ENCODE results near the gene SMPDL3B.

The SMPDL3B gene

DNA sequence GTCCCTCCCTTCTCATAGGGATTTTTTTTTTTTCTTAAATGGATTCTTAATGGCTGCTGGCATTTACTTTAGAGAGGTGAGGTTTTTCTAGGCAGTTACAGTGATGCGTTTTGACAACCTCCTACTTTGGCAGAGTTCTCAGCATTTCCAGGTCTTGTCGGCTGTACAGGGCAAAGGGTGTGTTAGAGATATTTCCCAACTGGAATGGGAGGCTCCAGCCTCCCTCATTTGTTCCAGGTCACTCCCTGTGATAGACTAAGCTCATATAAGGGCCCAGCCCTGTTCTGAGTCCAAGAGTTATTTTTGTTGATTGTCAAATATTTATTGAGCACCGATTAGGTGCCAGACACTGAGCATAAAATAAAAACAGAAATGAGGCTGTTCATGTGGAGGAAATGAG is 17.3 kb downstream of the SMPDL3B start:
- TF ChIP-seq, protein P1, sequence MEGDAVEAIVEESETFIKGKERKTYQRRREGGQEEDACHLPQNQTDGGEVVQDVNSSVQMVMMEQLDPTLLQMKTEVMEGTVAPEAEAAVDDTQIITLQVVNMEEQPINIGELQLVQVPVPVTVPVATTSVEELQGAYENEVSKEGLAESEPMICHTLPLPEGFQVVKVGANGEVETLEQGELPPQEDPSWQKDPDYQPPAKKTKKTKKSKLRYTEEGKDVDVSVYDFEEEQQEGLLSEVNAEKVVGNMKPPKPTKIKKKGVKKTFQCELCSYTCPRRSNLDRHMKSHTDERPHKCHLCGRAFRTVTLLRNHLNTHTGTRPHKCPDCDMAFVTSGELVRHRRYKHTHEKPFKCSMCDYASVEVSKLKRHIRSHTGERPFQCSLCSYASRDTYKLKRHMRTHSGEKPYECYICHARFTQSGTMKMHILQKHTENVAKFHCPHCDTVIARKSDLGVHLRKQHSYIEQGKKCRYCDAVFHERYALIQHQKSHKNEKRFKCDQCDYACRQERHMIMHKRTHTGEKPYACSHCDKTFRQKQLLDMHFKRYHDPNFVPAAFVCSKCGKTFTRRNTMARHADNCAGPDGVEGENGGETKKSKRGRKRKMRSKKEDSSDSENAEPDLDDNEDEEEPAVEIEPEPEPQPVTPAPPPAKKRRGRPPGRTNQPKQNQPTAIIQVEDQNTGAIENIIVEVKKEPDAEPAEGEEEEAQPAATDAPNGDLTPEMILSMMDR (conservative IDR thresholded peaks at IDR 0.05; ENCODE audit: low read length) = no peak
- no peak overlapping the region for H3K4me3 ChIP-seq (ENCODE audit: low read length)
- DNase-seq (ENCODE audit: low read depth) = no peak

DNA sequence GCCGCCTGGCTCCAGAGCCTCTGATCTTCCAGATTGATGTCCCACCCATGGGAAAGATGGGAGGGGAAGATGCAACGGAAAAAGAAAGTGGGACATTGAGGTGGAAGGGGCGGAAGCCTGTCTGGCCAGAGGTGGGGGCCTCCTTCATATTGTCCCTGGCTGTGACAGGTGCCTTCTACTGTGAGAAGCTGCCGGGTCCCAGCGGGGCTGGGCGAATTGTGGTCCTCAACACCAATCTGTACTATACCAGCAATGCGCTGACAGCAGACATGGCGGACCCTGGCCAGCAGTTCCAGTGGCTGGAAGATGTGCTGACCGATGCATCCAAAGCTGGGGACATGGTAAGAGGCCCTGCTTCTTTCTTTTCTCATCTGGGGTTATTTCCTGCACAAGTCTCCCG is 19.4 kb downstream of the SMPDL3B start:
- TF ChIP-seq, protein P1 (conservative IDR thresholded peaks at IDR 0.05; ENCODE audit: low read length) = no peak
- DNase-seq (ENCODE audit: low read depth) = no peak
- no peak overlapping the region for H3K4me3 ChIP-seq (ENCODE audit: low read length)

DNA sequence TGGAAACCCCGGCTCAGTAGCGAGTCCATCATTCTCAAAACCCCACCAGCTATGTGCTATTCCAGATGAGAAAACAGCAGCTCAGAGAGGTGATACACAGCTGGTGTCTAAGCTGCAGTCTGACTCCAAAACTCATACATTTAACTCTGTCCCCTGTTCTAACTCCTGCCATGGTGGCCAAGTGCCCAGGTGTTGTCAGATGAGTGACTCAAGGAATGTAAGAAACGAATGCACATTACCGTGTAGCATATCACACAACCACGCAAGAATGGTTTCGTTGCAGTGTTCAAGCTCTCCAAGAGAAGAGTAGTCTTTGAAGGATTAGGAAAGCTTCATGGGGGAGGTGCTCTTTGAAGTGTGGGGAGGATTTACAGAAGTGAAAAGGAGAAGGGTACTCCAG is 20.3 kb downstream of the SMPDL3B start:
- H3K4me3 ChIP-seq (ENCODE audit: low read length) = no peak overlapping the region
- no peak for DNase-seq (ENCODE audit: low read depth)
- TF ChIP-seq, protein P1 (conservative IDR thresholded peaks at IDR 0.05; ENCODE audit: low read length) = no peak

DNA sequence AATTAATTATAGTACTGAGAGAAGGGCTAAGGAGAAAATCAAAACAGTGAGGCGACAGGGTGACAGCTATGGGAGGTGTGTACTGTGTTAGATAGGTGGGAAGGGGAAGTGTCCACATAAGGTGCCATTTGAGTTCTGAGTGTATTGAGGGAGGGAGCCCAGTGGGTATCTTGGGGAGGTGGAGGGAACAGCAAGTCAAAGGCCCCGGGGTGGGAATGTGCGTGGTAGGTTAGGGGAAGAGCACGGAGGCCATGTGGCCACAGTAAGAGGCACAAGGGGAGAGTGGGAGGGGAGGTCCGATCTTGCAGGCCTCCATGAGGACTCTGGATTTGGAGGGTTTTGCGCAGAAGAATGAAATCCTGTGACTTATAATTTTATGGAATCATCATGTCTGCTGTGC is 22.0 kb downstream of the SMPDL3B start:
- H3K4me3 ChIP-seq (ENCODE audit: low read length) = no peak overlapping the region
- DNase-seq (ENCODE audit: low read depth) = no peak
- TF ChIP-seq, protein P1 (conservative IDR thresholded peaks at IDR 0.05; ENCODE audit: low read length) = no peak

DNA sequence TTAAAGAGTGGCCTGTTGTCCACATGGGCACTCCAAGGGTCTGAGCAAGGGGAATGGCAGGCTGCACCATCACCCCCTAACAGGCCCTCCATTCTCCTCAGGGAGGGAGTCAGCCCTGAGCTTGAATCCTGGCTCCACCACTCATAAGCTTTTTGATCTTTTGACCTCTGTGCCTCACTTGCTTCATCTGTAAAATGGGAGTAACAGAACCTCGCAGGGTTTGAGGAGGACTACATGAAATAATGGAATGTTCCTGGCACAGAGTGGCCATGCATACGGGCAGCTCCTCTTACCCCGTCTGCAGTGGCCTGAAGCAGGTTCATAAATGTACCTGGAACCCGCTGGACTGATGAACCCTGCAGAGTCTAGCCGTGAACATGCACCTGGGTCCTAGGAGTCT is 22.9 kb downstream of the SMPDL3B start:
- TF ChIP-seq, protein P1 (conservative IDR thresholded peaks at IDR 0.05; ENCODE audit: low read length) = no peak
- DNase-seq (ENCODE audit: low read depth) = no peak
- no peak overlapping the region for H3K4me3 ChIP-seq (ENCODE audit: low read length)

DNA sequence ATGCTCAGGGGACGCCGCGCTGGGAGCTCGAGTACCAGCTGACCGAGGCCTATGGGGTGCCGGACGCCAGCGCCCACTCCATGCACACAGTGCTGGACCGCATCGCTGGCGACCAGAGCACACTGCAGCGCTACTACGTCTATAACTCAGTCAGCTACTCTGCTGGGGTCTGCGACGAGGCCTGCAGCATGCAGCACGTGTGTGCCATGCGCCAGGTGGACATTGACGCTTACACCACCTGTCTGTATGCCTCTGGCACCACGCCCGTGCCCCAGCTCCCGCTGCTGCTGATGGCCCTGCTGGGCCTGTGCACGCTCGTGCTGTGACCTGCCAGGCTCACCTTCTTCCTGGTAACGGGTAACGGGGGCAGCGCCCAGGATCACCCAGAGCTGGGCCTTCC is 23.7 kb downstream of the SMPDL3B start:
- DNase-seq (ENCODE audit: low read depth) = no peak
- no peak overlapping the region for H3K4me3 ChIP-seq (ENCODE audit: low read length)
- TF ChIP-seq, protein P1 (conservative IDR thresholded peaks at IDR 0.05; ENCODE audit: low read length) = no peak

DNA sequence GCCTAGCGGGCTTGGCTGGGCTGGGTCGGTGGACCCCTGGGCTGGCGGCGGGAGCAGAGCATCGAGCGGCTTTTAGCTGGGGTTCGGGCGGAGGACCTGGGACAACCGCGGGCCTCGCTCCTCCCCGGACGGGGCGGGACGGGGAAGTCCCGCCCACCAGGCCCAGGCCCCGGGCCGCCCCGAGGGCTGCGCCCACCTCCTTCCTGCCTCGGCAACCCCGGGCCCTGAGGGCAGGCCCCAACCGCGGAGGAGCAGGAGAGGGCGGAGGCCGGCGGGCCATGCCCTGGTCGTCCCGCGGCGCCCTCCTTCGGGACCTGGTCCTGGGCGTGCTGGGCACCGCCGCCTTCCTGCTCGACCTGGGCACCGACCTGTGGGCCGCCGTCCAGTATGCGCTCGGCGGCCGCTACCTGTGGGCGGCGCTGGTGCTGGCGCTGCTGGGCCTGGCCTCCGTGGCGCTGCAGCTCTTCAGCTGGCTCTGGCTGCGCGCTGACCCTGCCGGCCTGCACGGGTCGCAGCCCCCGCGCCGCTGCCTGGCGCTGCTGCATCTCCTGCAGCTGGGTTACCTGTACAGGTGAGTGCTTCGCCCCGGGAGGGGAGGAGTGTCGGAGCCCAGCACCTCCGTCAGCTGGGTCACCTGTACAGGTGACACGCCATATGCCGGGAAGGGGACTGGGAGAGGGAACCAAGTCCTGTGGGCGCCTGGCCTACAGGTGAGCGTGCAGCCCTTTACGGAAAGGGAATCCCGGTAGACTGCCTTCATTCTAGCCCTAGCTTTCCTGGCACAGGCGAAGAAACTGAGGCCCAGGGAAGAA is 25.2 kb downstream of the SMPDL3B start, which contains the start of gene XKR8:
Gene XKR8, plus strand, starts transcription at position 182 of the 812 bp plus-strand sequence. Its CDS starts 97 bp downstream, at position 279.
- peak within 1 kb of the TSS; percentile 82 for H3K4me3 ChIP-seq (ENCODE audit: low read length)
- TF ChIP-seq, protein P1 (conservative IDR thresholded peaks at IDR 0.05; ENCODE audit: low read length) = peak; percentile 21
- DNase-seq (ENCODE audit: low read depth) = peak; percentile 64
